KOPT-K1 (cell line): ENCODE data around the gene AFF2.
A peak's percentile ranks its signal among the peaks of the same experiment; 100 is the strongest.

ENCODE experiments used
- H3K27ac ChIP-seq: fragments of 200-600 bp; sonication (generic); 2 replicates; pipeline ENCODE4 v1.5.1; 2016; ENCODE audit warnings: antibody characterized with exemption, mild to moderate bottlenecking, low read depth, low read length; ENCODE audit not compliant: poor library complexity, severe bottlenecking
- H3K36me3 ChIP-seq: fragments of 200-600 bp; sonication (generic); 2 replicates; pipeline ENCODE4 v1.5.1; 2017; ENCODE audit warnings: antibody characterized with exemption, mild to moderate bottlenecking, low read length, moderate library complexity; ENCODE audit not compliant: insufficient read depth
- H3K9me3 ChIP-seq: fragments of 200-600 bp; sonication (generic); 2 replicates; pipeline ENCODE4 v1.5.1; 2017; ENCODE audit warnings: antibody characterized with exemption, low read length, mild to moderate bottlenecking; ENCODE audit not compliant: insufficient read depth, poor library complexity, severe bottlenecking

The AFF2 gene

GRCh38 chrX:148517176-148517575 is 16.8 kb downstream of the AFF2 start:
- Histone ChIP-seq H3K9me3 (no peaks in the 10 kb centered on the region), H3K27ac (no peak overlapping the region), H3K36me3 (no peaks in the 10 kb centered on the region)

- Histone ChIP-seq H3K9me3 (no peaks in the 10 kb centered on the region), H3K27ac (no peak overlapping the region), H3K36me3 (no peaks in the 10 kb centered on the region)
These were observed 21.6 kb downstream of the AFF2 start for GRCh38 chrX:148522006-148522405.

GRCh38 chrX:148523303-148524080 is 23.1 kb downstream of the AFF2 start:
- Histone ChIP-seq H3K27ac (no peak overlapping the region), H3K36me3 (no peaks in the 10 kb centered on the region), H3K9me3 (no peaks in the 10 kb centered on the region)

- no peak overlapping the region for H3K27ac ChIP-seq
- no peaks in the 10 kb centered on the region for H3K9me3 ChIP-seq
- no peaks in the 10 kb centered on the region for H3K36me3 ChIP-seq
These were observed 30.2 kb downstream of the AFF2 start for GRCh38 chrX:148530464-148531077.

GRCh38 chrX:148534291-148534690 is 33.9 kb downstream of the AFF2 start:
- no peak overlapping the region for H3K27ac ChIP-seq
- no peaks in the 10 kb centered on the region for H3K36me3 ChIP-seq
- no peaks in the 10 kb centered on the region for H3K9me3 ChIP-seq

- Histone ChIP-seq H3K27ac (no peak overlapping the region), H3K9me3 (no peaks in the 10 kb centered on the region), H3K36me3 (no peaks in the 10 kb centered on the region)
These were observed 35.2 kb downstream of the AFF2 start for GRCh38 chrX:148535639-148536038.

- Histone ChIP-seq H3K36me3 (no peaks in the 10 kb centered on the region), H3K9me3 (no peaks in the 10 kb centered on the region), H3K27ac (no peak overlapping the region)
These were observed 36.5 kb downstream of the AFF2 start for GRCh38 chrX:148536961-148537360.

- Histone ChIP-seq H3K36me3 (no peaks in the 10 kb centered on the region), H3K27ac (no peak overlapping the region), H3K9me3 (no peaks in the 10 kb centered on the region)
These were observed 37.3 kb downstream of the AFF2 start for GRCh38 chrX:148537556-148538182.

- H3K36me3 ChIP-seq = no peaks in the 10 kb centered on the region
- no peaks in the 10 kb centered on the region for H3K9me3 ChIP-seq
- H3K27ac ChIP-seq = no peak overlapping the region
These were observed 38.2 kb downstream of the AFF2 start for GRCh38 chrX:148538582-148538981.

- H3K36me3 ChIP-seq = no peaks in the 10 kb centered on the region
- no peaks in the 10 kb centered on the region for H3K9me3 ChIP-seq
- H3K27ac ChIP-seq = no peak overlapping the region
These were observed 39.7 kb downstream of the AFF2 start for GRCh38 chrX:148540114-148540513.

- no peak overlapping the region for H3K27ac ChIP-seq
- no peaks in the 10 kb centered on the region for H3K9me3 ChIP-seq
- H3K36me3 ChIP-seq = no peaks in the 10 kb centered on the region
These were observed 40.5 kb downstream of the AFF2 start for GRCh38 chrX:148540671-148541583.

- H3K27ac ChIP-seq = no peak overlapping the region
- no peaks in the 10 kb centered on the region for H3K9me3 ChIP-seq
- no peaks in the 10 kb centered on the region for H3K36me3 ChIP-seq
These were observed 41.1 kb downstream of the AFF2 start for GRCh38 chrX:148541584-148541940.

GRCh38 chrX:148542481-148543255 is 42.3 kb downstream of the AFF2 start:
- peak overlapping the region; percentile 27 for H3K27ac ChIP-seq

GRCh38 chrX:148552775-148553174 is 52.4 kb downstream of the AFF2 start:
- Histone ChIP-seq H3K36me3 (no peaks in the 10 kb centered on the region), H3K27ac (no peak overlapping the region), H3K9me3 (no peaks in the 10 kb centered on the region)

More at GRCh38 chrX:148542481-148543255, 42.3 kb downstream of the AFF2 start:
- Histone ChIP-seq H3K9me3 (no peaks in the 10 kb centered on the region), H3K36me3 (no peaks in the 10 kb centered on the region)
